HCT116 (cell line): ENCODE data around the gene CGB7. TPM values are rescaled to one million over a fixed set of nuclear protein-coding genes. Genes with fewer than 3 reads are reported as not detected.
A peak's percentile ranks its signal among the peaks of the same experiment; 100 is the strongest.

Experiments used
- ATAC-seq: fragments of 200-7000 bp; cut with Tn5 transposase; 2 replicates; pipeline ENCODE4 v1.9.1; 2020; ENCODE audit warnings: mild to moderate bottlenecking, moderate library complexity
- BruUV-seq: library from RNA; stranded (reverse); fragments of 400-500 nt; replicated peaks from 2 replicates; lab custom pipeline; 2021; lab: Mats Ljungman, UMichigan
- CTCF ChIA-PET: fragments of 300-600 bp; sonication (Branson Sonifier 250); formaldehyde crosslinking; loops from one replicate; lab custom pipeline; 2021; ENCODE audit warnings: antibody characterized with exemption; lab: Charles Lee
- POLR2A ChIA-PET: fragments of 300-600, 350-600 bp; sonication (Branson Sonifier 250); formaldehyde crosslinking; loops from one replicate; lab custom pipeline; 2021; ENCODE audit warnings: antibody characterized with exemption; lab: Charles Lee
- RAD21 ChIA-PET, 2 experiments: fragments of 300-600 bp; sonication (Branson Sonifier 250); formaldehyde crosslinking; loops; one replicate each; lab custom pipeline; 2023; ENCODE audit warnings: low total read pairs in 2 of 2; ENCODE audit not compliant: uncharacterized antibody in 2 of 2, unreplicated experiment in 2 of 2, low non-redundant PET in 1 of 2; lab: Charles Lee
- DNase-seq: peaks from one replicate; pipeline ENCODE4 v3.0.0-alpha.2; 2010; ENCODE audit warnings: low read depth, low spot score
- H2AFZ ChIP-seq: fragments of 200-600 bp; shearing (Covaris generic), sonication (generic); 2 replicates; pipeline ENCODE4 v1.6.1; 2017; ENCODE audit warnings: low read depth, mixed run types, mixed read lengths, antibody characterized with exemption, low read length; ENCODE audit not compliant: poor library complexity, severe bottlenecking
- H3K27ac ChIP-seq: 2 replicates; pipeline ENCODE4 v1.5.1; 2012; ENCODE audit warnings: low read depth, low read length
- H3K27me3 ChIP-seq: fragments of 200-600 bp; sonication (generic); 2 replicates; pipeline ENCODE4 v1.6.1; 2016; ENCODE audit warnings: mixed run types, low read length, mixed read lengths; ENCODE audit not compliant: insufficient read depth
- H3K36me3 ChIP-seq, 2 experiments: fragments of 200-500 bp in 1 of 2; fragments of 200-600 bp in 1 of 2; sonication (Bioruptor generic) in 1 of 2; sonication (generic) in 1 of 2; 2 replicates each; pipeline versions ENCODE4 v1.5.1 to v1.6.1; 2014 to 2016; ENCODE audit warnings: low read length in 2 of 2, inconsistent platforms in 1 of 2, mixed read lengths in 1 of 2, mixed run types in 1 of 2; ENCODE audit not compliant: insufficient read depth in 2 of 2, control insufficient read depth in 1 of 2
- H3K4me1 ChIP-seq, 2 experiments: fragments of 200-600 bp in 1 of 2; sonication (generic) in 1 of 2; 2 replicates each; pipeline versions ENCODE4 v1.5.1 to v1.6.1; 2012 to 2017; ENCODE audit warnings: low read length in 2 of 2, inconsistent platforms in 1 of 2, mild to moderate bottlenecking in 1 of 2, mixed read lengths in 1 of 2, mixed run types in 1 of 2, moderate library complexity in 1 of 2; ENCODE audit not compliant: insufficient read depth in 2 of 2, control insufficient read depth in 1 of 2
- H3K4me2 ChIP-seq: fragments of 200-600 bp; sonication (generic); 2 replicates; pipeline ENCODE4 v1.6.1; 2017; ENCODE audit warnings: mixed run types, low read length, mixed read lengths
- H3K4me3 ChIP-seq, 2 experiments: fragments of 200-600 bp in 1 of 2; sonication (generic) in 1 of 2; replicated peaks in 1 of 2; 2 replicates each; pipeline ENCODE4 v1.5.1; 2011 to 2016; ENCODE audit warnings: low read length in 2 of 2, control low read depth in 1 of 2, low read depth in 1 of 2, mild to moderate bottlenecking in 1 of 2, mixed read lengths in 1 of 2, mixed run types in 1 of 2
- H3K79me2 ChIP-seq: fragments of 200-600 bp; sonication (generic); 2 replicates; pipeline ENCODE4 v1.6.1; 2017; ENCODE audit warnings: mild to moderate bottlenecking, mixed run types, low read length, moderate library complexity, mixed read lengths; ENCODE audit not compliant: insufficient read depth
- H3K9ac ChIP-seq: fragments of 200-600 bp; sonication (generic); 2 replicates; pipeline ENCODE4 v1.6.1; 2016; ENCODE audit warnings: low read length, mixed read lengths
- H3K9me2 ChIP-seq: fragments of 200-600 bp; sonication (generic), shearing (Covaris generic); 2 replicates; pipeline ENCODE4 v1.6.1; 2017; ENCODE audit warnings: mixed run types, mild to moderate bottlenecking, moderate library complexity; ENCODE audit not compliant: insufficient read depth
- H3K9me3 ChIP-seq, 2 experiments: fragments of 200-500 bp in 1 of 2; fragments of 200-600 bp in 1 of 2; sonication (Bioruptor generic) in 1 of 2; sonication (generic) in 1 of 2; 2 replicates each; pipeline ENCODE4 v1.6.1; 2014 to 2017; ENCODE audit warnings: low read length in 2 of 2, mixed read lengths in 2 of 2, inconsistent platforms in 1 of 2, low read depth in 1 of 2, mild to moderate bottlenecking in 1 of 2, mixed run types in 1 of 2, moderate library complexity in 1 of 2; ENCODE audit not compliant: control insufficient read depth in 1 of 2, insufficient read depth in 1 of 2
- H4K20me1 ChIP-seq: fragments of 200-600 bp; sonication (generic), shearing (Covaris generic); 2 replicates; pipeline ENCODE4 v1.6.1; 2017; ENCODE audit warnings: mixed run types, mild to moderate bottlenecking, moderate library complexity; ENCODE audit not compliant: insufficient read depth
- CTCF ChIP-seq, 3 experiments: fragments of 200-600 bp in 1 of 3; sonication (generic) in 1 of 3; IDR thresholded peaks in 2 of 3; conservative IDR thresholded peaks in 1 of 3; 2 replicates each; pipeline ENCODE4 v1.5.1; 2012 to 2017; ENCODE audit warnings: low read depth in 2 of 3, low read length in 2 of 3, antibody characterized with exemption in 1 of 3, borderline replicate concordance in 1 of 3, control low read depth in 1 of 3, mild to moderate bottlenecking in 1 of 3, mixed read lengths in 1 of 3, mixed run types in 1 of 3, moderate library complexity in 1 of 3; ENCODE audit not compliant: insufficient read depth in 1 of 3
- FOSL1 ChIP-seq: IDR thresholded peaks from 2 replicates; pipeline ENCODE4 v1.6.1; 2012; ENCODE audit warnings: low read depth
- JUND ChIP-seq: IDR thresholded peaks from 2 replicates; pipeline ENCODE4 v1.6.1; 2012
- POLR2AphosphoS5 ChIP-seq: IDR thresholded peaks from 2 replicates; pipeline ENCODE4 v1.6.1; 2011; ENCODE audit warnings: mild to moderate bottlenecking, low read depth, low read length, moderate library complexity
- REST ChIP-seq: IDR thresholded peaks from 2 replicates; pipeline ENCODE4 v1.6.1; 2012; ENCODE audit warnings: low read depth
- SIN3A ChIP-seq: IDR thresholded peaks from 2 replicates; pipeline ENCODE4 v1.6.1; 2012; ENCODE audit warnings: low read depth
- TCF7L2 ChIP-seq: IDR thresholded peaks from 2 replicates; pipeline ENCODE4 v1.7.0; 2011; ENCODE audit warnings: borderline replicate concordance, inconsistent platforms; ENCODE audit not compliant: insufficient read depth, insufficient read length; ENCODE audit errors: extremely low read depth
- ZFX ChIP-seq: fragments of 450-650 bp; IDR thresholded peaks from 2 replicates; pipeline ENCODE4 v1.6.1; 2017
- ZNF274 ChIP-seq: fragments of 200-500 bp; sonication (Bioruptor generic); IDR thresholded peaks from 2 replicates; pipeline ENCODE4 v1.6.1; 2014; ENCODE audit warnings: mild to moderate bottlenecking, low read depth, low read length, inconsistent platforms
- intact Hi-C: fragments of 100-400 bp; cut with micrococcal nuclease; formaldehyde crosslinking; loops from 2 replicates; pipeline ENCODE4 v1.10.0; 2022
- total RNA-seq: library from RNA; stranded (reverse); gene quantifications from one replicate; pipeline ENCODE4 v1.2.1, GENCODE V29; 2021; ENCODE audit not compliant: unreplicated experiment

CGB7 gene
- total RNA-seq, 1 experiment from 2014 or later: 5.4 TPM

- Histone ChIP-seq H3K79me2 (peaks cover 41% of the 10 kb centered on the region), H3K9me3 (no peaks in the 10 kb centered on the region), H3K9ac (peak overlapping the region; percentile 78), H3K4me2 (peak overlapping the region; percentile 90), H4K20me1 (peaks cover 28% of the 10 kb centered on the region; the same call in 1 of the 2 replicates), H3K27me3 (no peaks in the 10 kb centered on the region), H3K36me3 (peaks cover 6 to 24% of the 10 kb centered on the region in 2 experiments; a peak in 3 of 4 replicates), H3K27ac (peak overlapping the region; percentile 94), H3K9me2 (no peaks in the 10 kb centered on the region), H3K4me3 (peak overlapping the region; percentile 25 to 86), H3K4me1 (peaks cover 6 to 25% of the 10 kb centered on the region in 2 experiments), H2AFZ (no peak overlapping the region)
- no peak for TF ChIP-seq ZNF274
- TF ChIP-seq SIN3A: no peak
- no peak for TF ChIP-seq FOSL1
- no peak for TF ChIP-seq POLR2AphosphoS5
- no peak for TF ChIP-seq CTCF (IDR thresholded peaks at IDR 0.05 in 2 of 3, conservative IDR thresholded peaks at IDR 0.05 in 1 of 3; ENCODE audit: borderline replicate concordance in 1 of 3, insufficient read depth in 1 of 3, low read depth in 2 of 3, low read length in 2 of 3)
- intact Hi-C loops: no loop called here
- ChIA-PET CTCF (no interaction called here), RAD21 (no interaction called here), POLR2A (no interaction called here)
- DNase-seq (no peak), ATAC-seq (0 out of 2 replicates have a peak, but pooled peaks have one; percentile 0)
- TSS peak; percentile 70 for BruUV-seq
Observed at GRCh38 chr19:49084206-49085019, 26.9 kb upstream of the CGB7 start.

- no peak overlapping the region for H2AFZ ChIP-seq
- H3K9ac ChIP-seq: no peak overlapping the region
- POLR2A ChIA-PET: no interaction called here
- no peaks in the 10 kb centered on the region for H3K9me2 ChIP-seq
- no peak overlapping the region for H3K4me2 ChIP-seq
- H3K27ac ChIP-seq: no peak overlapping the region
- RAD21 ChIA-PET: no interaction called here
- intact Hi-C loops: no loop called here
- H3K36me3 ChIP-seq: peaks cover 0 to 2% of the 10 kb centered on the region in 2 experiments; a peak in 1 of 4 replicates
- peaks cover 7% of the 10 kb centered on the region; the same call in 1 of the 2 replicates for H4K20me1 ChIP-seq
- H3K79me2 ChIP-seq: peaks cover 10% of the 10 kb centered on the region
- no peak overlapping the region for H3K4me3 ChIP-seq
- H3K27me3 ChIP-seq: no peaks in the 10 kb centered on the region
- no peaks in the 10 kb centered on the region for H3K9me3 ChIP-seq
- TF ChIP-seq ZFX: no peak
- no peak for TF ChIP-seq JUND
- TF ChIP-seq TCF7L2: no peak
- no peak for TF ChIP-seq REST
- ATAC-seq (no peak), DNase-seq (no peak)
- no TSS peak for BruUV-seq
- peaks cover under 1 to 10% of the 10 kb centered on the region in 2 experiments; a peak in 3 of 4 replicates for H3K4me1 ChIP-seq
- CTCF ChIA-PET: no interaction called here
Observed at GRCh38 chr19:49081273-49081672, 23.7 kb upstream of the CGB7 start.
